ENCODE measurements around the gene CNIH3. TPM values are rescaled to one million over a fixed set of nuclear protein-coding genes. Genes with fewer than 3 reads are reported as not detected.

Gene CNIH3
- total RNA-seq, 2 donors from 2014 or later = 1.1 to 1.8 TPM

GRCh38 chr1:224759135-224759534, 143.0 kb downstream of the CNIH3 start:
- peaks cover 10 to 12% of the 10 kb centered on the region in 2 donors for H3K9me3 Mint-ChIP-seq
- H3K27ac Mint-ChIP-seq = no peak overlapping the region
- ATAC-seq = no peak
- peaks cover 11 to 12% of the 10 kb centered on the region in 2 donors for H3K36me3 Mint-ChIP-seq
- DNase-seq (ENCODE audit: low spot score in 2 of 2) = no peak

DNA sequence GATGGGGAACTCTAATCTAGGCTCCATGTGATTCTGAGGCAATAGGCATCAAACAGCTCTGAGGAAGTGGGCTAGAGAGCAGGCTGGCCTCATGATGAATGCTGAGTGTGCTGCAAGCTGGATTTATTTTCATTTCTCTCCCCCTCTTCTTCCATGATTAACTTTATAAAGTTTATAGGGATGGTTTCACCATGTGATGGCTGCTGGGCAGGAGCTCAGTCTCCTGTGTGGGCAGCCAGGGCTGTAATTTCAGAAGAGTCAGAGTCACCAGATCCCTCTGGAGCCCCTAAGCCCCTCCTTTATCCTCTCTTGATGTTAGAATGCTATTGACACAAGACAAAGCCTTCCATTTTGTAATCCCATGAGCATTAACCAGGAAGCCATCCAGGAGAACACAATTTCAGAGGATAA, 143.6 kb downstream of the CNIH3 start:
- peaks cover 10 to 12% of the 10 kb centered on the region in 2 donors for H3K9me3 Mint-ChIP-seq
- ATAC-seq (no peak), DNase-seq (ENCODE audit: low spot score in 2 of 2) (no peak)
- peaks cover 11 to 12% of the 10 kb centered on the region in 2 donors for H3K36me3 Mint-ChIP-seq
- no peak overlapping the region for H3K27ac Mint-ChIP-seq

- no peak for ATAC-seq
- peaks cover 10 to 12% of the 10 kb centered on the region in 2 donors for H3K9me3 Mint-ChIP-seq
- DNase-seq (ENCODE audit: low spot score in 2 of 2) = no peak
- peaks cover 11 to 12% of the 10 kb centered on the region in 2 donors for H3K36me3 Mint-ChIP-seq
- no peak overlapping the region for H3K27ac Mint-ChIP-seq
Measured at GRCh38 chr1:224760163-224760562, 144.0 kb downstream of the CNIH3 start.

DNA sequence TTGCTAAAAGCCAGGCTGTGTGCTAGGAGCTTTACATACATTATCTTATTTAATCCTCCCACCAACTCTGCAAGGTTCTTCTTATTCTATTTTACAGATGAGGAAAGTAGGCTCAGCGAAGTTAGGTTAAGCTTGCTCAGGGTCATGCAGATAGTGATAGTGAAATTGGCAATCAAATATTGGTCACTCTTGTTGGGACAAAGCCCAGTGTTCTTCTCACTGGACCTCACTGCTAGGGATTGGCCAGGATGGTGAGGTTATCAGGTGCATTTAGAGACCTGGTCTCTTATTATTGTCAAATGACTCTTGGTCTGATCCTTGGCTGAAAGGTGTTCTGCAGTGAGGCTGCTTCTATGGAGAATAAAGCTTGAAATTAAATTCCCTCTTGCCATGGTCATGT, 145.1 kb downstream of the CNIH3 start:
- Mint-ChIP-seq H3K27ac (no peak overlapping the region), H3K36me3 (peaks cover 11 to 12% of the 10 kb centered on the region in 2 donors)

GRCh38 chr1:224762046-224762445, 145.9 kb downstream of the CNIH3 start:
- ATAC-seq (no peak), DNase-seq (ENCODE audit: low spot score in 2 of 2) (no peak)
- peaks cover 10 to 12% of the 10 kb centered on the region in 2 donors for H3K9me3 Mint-ChIP-seq
- no peak overlapping the region for H3K27ac Mint-ChIP-seq
- peaks cover 11 to 12% of the 10 kb centered on the region in 2 donors for H3K36me3 Mint-ChIP-seq

More for the DNA sequence above, 145.1 kb downstream of the CNIH3 start:
- ATAC-seq (no peak), DNase-seq (ENCODE audit: low spot score in 2 of 2) (no peak)
- H3K9me3 Mint-ChIP-seq = peaks cover 10 to 12% of the 10 kb centered on the region in 2 donors

GRCh38 chr1:224762701-224763100, 146.6 kb downstream of the CNIH3 start:
- no peak overlapping the region for H3K27ac Mint-ChIP-seq
- peaks cover 11 to 12% of the 10 kb centered on the region in 2 donors for H3K36me3 Mint-ChIP-seq
- DNase-seq (ENCODE audit: low spot score in 2 of 2) (no peak), ATAC-seq (no peak)
- peaks cover 10 to 12% of the 10 kb centered on the region in 2 donors for H3K9me3 Mint-ChIP-seq

- peaks cover 10 to 12% of the 10 kb centered on the region in 2 donors for H3K9me3 Mint-ChIP-seq
- no peak for ATAC-seq
- H3K36me3 Mint-ChIP-seq = peaks cover 11 to 12% of the 10 kb centered on the region in 2 donors
Measured at GRCh38 chr1:224763126-224763775, 147.1 kb downstream of the CNIH3 start.

GRCh38 chr1:224766266-224766665, 150.1 kb downstream of the CNIH3 start:
- Mint-ChIP-seq H3K27ac (no peak overlapping the region), H3K9me3 (no peaks in the 10 kb centered on the region), H3K36me3 (no peaks in the 10 kb centered on the region)
- ATAC-seq (no peak), DNase-seq (ENCODE audit: low spot score in 2 of 2) (no peak)

More at GRCh38 chr1:224763126-224763775, 147.1 kb downstream of the CNIH3 start:
- DNase-seq (ENCODE audit: low spot score in 2 of 2) = no peak
- no peak overlapping the region for H3K27ac Mint-ChIP-seq

- no peak for DNase-seq (ENCODE audit: low spot score in 2 of 2)
- Mint-ChIP-seq H3K27ac (no peak overlapping the region), H3K9me3 (no peaks in the 10 kb centered on the region), H3K36me3 (no peaks in the 10 kb centered on the region)
- no peak for ATAC-seq
Measured at GRCh38 chr1:224767031-224767430, 150.9 kb downstream of the CNIH3 start.

DNA sequence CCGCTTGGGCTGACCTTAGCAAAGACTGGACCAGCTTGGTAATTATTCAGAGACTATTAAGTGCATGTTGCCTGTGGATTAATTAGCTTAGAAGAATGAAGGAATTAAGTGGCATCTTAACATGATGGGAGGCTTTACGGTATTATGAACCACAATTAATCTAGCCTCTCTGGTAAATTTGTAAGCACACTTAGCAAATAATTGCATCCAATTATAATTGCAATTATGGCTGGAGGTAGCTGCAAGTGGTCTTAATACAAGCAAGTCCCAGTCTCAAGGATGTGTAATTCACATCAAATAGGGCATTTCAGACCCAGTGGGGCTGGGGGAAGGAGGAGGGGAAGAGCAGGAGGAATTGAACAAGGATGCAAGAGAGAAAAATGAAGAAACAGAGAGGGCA, 151.6 kb downstream of the CNIH3 start:
- DNase-seq (ENCODE audit: low spot score in 2 of 2) (no peak), ATAC-seq (no peak)
- H3K9me3 Mint-ChIP-seq = no peaks in the 10 kb centered on the region
- H3K36me3 Mint-ChIP-seq = no peaks in the 10 kb centered on the region
- no peak overlapping the region for H3K27ac Mint-ChIP-seq

- no peaks in the 10 kb centered on the region for H3K36me3 Mint-ChIP-seq
- H3K9me3 Mint-ChIP-seq = no peaks in the 10 kb centered on the region
- ATAC-seq = no peak
Measured at GRCh38 chr1:224768971-224769370, 152.9 kb downstream of the CNIH3 start.

DNA sequence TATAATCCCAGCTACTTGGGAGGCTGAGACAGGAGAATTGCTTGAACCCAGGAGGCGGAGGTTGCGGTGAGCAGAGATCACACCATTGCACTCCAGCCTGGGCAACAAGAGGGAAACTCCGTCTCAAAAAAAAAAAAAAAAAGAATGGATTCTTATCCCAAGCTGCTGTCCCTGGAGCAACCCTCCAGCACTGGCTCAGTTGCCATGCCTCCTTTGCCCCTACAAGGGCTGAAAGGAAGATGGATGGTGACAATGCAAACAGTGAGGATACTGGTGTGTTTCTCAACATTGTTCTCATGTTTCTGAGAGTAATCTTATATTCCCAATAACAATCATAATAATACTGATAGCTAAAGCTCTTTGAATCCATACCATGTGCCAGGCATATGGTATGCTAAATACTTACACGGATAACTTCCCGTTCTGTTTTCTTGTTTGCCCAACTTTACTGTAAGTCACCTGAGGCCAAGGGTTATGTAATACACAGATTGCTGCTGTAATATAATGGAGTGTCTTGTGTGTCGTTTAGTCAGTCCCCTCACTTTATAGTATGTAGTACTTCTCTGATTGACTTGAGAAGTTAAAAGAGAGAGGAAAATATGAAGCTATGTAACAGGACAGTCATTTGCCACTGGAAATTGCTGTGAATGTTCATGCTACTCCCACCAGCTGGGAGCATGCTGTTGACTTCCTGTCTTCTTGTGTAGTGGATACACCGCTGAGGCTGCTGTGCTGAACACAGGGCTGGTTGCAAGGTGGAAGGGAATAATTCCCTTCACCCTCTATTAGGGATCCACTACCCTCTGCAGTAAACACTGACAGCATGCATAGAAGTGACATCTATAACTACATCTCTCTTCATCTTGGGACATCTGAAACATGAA, 153.6 kb downstream of the CNIH3 start:
- no peak overlapping the region for H3K27ac Mint-ChIP-seq
- peak in 1 of 2 donors; percentile 20 for ATAC-seq
- no peaks in the 10 kb centered on the region for H3K36me3 Mint-ChIP-seq
- no peak for DNase-seq (ENCODE audit: low spot score in 2 of 2)
- no peaks in the 10 kb centered on the region for H3K9me3 Mint-ChIP-seq

More at GRCh38 chr1:224768971-224769370, 152.9 kb downstream of the CNIH3 start:
- DNase-seq (ENCODE audit: low spot score in 2 of 2) = no peak
- H3K27ac Mint-ChIP-seq = no peak overlapping the region

DNA sequence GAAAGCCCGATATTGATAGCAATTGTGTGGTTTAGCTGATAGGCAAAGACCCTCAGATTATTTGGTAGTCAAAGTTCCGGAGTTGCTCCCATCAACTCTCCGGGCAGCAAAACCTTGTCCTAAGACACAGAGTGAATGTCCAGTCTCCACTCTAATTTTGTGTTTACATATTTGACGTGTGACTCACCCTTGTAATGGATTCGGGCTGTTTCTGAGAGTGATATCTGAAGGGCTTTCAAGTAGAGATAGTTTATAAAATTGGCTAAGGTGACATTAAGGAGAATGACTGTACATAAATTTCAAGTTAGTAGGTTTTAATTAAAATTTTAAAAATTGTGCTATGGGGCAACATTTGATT, 154.2 kb downstream of the CNIH3 start:
- ATAC-seq (no peak), DNase-seq (ENCODE audit: low spot score in 2 of 2) (no peak)
- H3K27ac Mint-ChIP-seq = no peak overlapping the region
- no peaks in the 10 kb centered on the region for H3K9me3 Mint-ChIP-seq
- H3K36me3 Mint-ChIP-seq = no peaks in the 10 kb centered on the region

DNA sequence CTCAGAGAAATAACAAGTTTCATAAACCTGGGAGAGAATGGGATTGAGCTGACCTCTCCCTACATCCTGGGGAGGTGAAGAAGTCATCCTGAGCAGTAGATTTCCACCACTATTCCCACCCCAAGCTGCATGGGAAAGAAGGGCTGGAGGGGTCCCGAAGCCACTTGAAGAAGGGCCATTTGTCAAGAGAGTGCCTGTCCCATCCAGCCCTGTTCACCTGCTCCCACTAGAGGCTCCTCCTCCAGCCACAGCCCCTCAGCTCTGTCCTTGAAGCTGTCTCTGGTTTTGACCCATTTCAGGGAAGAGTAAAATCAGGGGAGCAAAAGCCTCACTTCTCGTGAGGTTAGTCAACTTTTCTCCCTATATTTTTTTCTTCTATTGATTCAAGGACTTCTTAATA, 157.5 kb downstream of the CNIH3 start:
- no peak overlapping the region for H3K27ac Mint-ChIP-seq
- ATAC-seq = no peak
- no peak for DNase-seq (ENCODE audit: low spot score in 2 of 2)
- H3K9me3 Mint-ChIP-seq = no peaks in the 10 kb centered on the region
- no peaks in the 10 kb centered on the region for H3K36me3 Mint-ChIP-seq

GRCh38 chr1:224774378-224774777, 158.3 kb downstream of the CNIH3 start:
- DNase-seq (ENCODE audit: low spot score in 2 of 2) = no peak
- Mint-ChIP-seq H3K9me3 (no peaks in the 10 kb centered on the region), H3K27ac (no peak overlapping the region), H3K36me3 (no peaks in the 10 kb centered on the region)
- ATAC-seq = no peak

- Mint-ChIP-seq H3K9me3 (no peaks in the 10 kb centered on the region), H3K36me3 (no peaks in the 10 kb centered on the region), H3K27ac (no peak overlapping the region)
- ATAC-seq (no peak), DNase-seq (ENCODE audit: low spot score in 2 of 2) (no peak)
Measured at GRCh38 chr1:224777180-224777579, 161.1 kb downstream of the CNIH3 start.

DNA sequence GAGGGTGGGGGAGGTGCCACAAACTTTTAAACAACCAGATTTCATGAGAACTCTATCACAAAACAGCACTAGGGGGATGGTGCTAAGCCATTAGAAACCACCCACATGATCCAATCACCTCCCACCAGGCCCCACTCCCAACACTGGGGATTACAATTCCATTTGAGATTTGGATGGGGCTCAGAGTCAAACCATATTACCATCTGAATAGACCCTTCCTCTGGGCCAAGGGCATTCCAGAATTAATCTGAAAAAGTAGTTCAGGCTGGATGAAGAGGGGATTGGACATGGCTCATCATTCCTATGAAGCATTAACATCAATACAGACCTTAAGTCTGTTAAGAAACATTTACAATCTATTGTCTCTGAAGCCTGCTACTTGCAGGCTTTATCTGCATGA, 163.4 kb downstream of the CNIH3 start:
- Mint-ChIP-seq H3K36me3 (no peaks in the 10 kb centered on the region), H3K9me3 (peaks cover 0 to 7% of the 10 kb centered on the region in 2 donors), H3K27ac (no peak overlapping the region)
- no peak for DNase-seq (ENCODE audit: low spot score in 2 of 2)
- no peak for ATAC-seq

Measured in activated naive CD4-positive, alpha-beta T cell treated with anti-CD3 and anti-CD28 coated beads, Interleukin-2, amount 50 U/mL, for 72 hours (primary cell).